ENCODE measurements around the gene IDS. TPM values are rescaled to one million over a fixed set of nuclear protein-coding genes. Genes with fewer than 3 reads are reported as not detected.

Gene IDS
- total and polyA plus RNA-seq, 8 donors = 8.7 to 138 (median 41.7) TPM

DNA sequence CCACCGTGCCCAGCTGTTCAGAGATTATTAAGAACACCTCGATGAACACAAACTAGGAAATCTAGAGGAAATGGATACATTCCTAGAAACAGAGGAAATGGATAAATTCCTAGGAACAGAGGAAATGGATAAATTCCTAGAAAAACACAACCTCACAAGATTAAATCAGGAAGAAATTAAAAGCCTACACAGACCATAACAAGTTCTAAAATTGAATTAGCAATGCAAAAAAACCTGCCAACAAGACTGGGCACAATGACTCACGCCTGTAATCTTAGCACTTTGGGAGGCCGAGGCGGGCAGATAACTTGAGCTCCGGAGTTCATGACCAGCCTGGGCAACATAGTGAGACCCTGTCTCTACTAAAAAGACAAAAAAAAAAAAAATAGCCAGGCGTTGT lies 13.1 kb upstream of the IDS start:
- Histone ChIP-seq H3K4me1 (no peaks in the 10 kb centered on the region), H3K4me3 (no peak overlapping the region), H3K36me3 (no peaks in the 10 kb centered on the region), H3K27ac (no peak overlapping the region), H3K27me3 (no peaks in the 10 kb centered on the region), H3K9me3 (no peaks in the 10 kb centered on the region)
- 58 to 79% (median 73%) methylated on average over 4 to 7 of the region's 7 CpGs for WGBS, 5 donors
- TF ChIP-seq POLR2A (IDR thresholded peaks at IDR 0.05) (no peak), POLR2AphosphoS5 (IDR thresholded peaks at IDR 0.05) (no peak), CTCF (IDR thresholded peaks at IDR 0.05) (no peak)
- intact Hi-C loops (cut with DNase I; ENCODE audit: low total_unique reads) = no loop called here
- DNase-seq = no peak

- no peak overlapping the region for H3K27ac ChIP-seq
- TF ChIP-seq POLR2A (IDR thresholded peaks at IDR 0.05) = no peak
- no peak for TF ChIP-seq CTCF (IDR thresholded peaks at IDR 0.05)
- no peak for TF ChIP-seq EP300 (IDR thresholded peaks at IDR 0.05)
- no peak for TF ChIP-seq POLR2AphosphoS5 (IDR thresholded peaks at IDR 0.05)
- no peaks in the 10 kb centered on the region for H3K27me3 ChIP-seq
- H3K4me1 ChIP-seq = no peaks in the 10 kb centered on the region
- no peak overlapping the region for H3K4me3 ChIP-seq
- 56 to 100% (median 88%) methylated on average over 1 of the region's 1 CpG for WGBS, 5 donors
- H3K36me3 ChIP-seq = no peaks in the 10 kb centered on the region
- H3K9me3 ChIP-seq = no peaks in the 10 kb centered on the region
- DNase-seq = no peak
- intact Hi-C loops (cut with DNase I; ENCODE audit: low total_unique reads) = no loop called here
These were observed 12.2 kb upstream of the IDS start for GRCh38 chrX:149517308-149517707.

- intact Hi-C loops (cut with DNase I; ENCODE audit: low total_unique reads) = no loop called here
These were observed 11.5 kb upstream of the IDS start for GRCh38 chrX:149516604-149517003.

GRCh38 chrX:149515954-149516602 lies 11.0 kb upstream of the IDS start:
- Histone ChIP-seq H3K36me3 (no peaks in the 10 kb centered on the region), H3K4me1 (no peaks in the 10 kb centered on the region), H3K4me3 (no peak overlapping the region), H3K9me3 (no peaks in the 10 kb centered on the region), H3K27ac (no peak overlapping the region), H3K27me3 (no peaks in the 10 kb centered on the region)
- TF ChIP-seq EP300 (IDR thresholded peaks at IDR 0.05) = no peak
- TF ChIP-seq CTCF (IDR thresholded peaks at IDR 0.05) = no peak
- TF ChIP-seq POLR2AphosphoS5 (IDR thresholded peaks at IDR 0.05) = no peak
- no peak for TF ChIP-seq POLR2A (IDR thresholded peaks at IDR 0.05)
- intact Hi-C loops (cut with DNase I; ENCODE audit: low total_unique reads) = no loop called here
- WGBS, 5 donors = 34 to 72% (median 37%) methylated on average over 4 of the region's 4 CpGs
- DNase-seq = no peak

More at GRCh38 chrX:149516604-149517003, 11.5 kb upstream of the IDS start:
- DNase-seq = no peak
- H3K4me1 ChIP-seq = no peaks in the 10 kb centered on the region
- H3K9me3 ChIP-seq = no peaks in the 10 kb centered on the region
- no peaks in the 10 kb centered on the region for H3K27me3 ChIP-seq
- H3K4me3 ChIP-seq = no peak overlapping the region
- TF ChIP-seq CTCF (IDR thresholded peaks at IDR 0.05) = no peak
- no peak for TF ChIP-seq EP300 (IDR thresholded peaks at IDR 0.05)
- TF ChIP-seq POLR2A (IDR thresholded peaks at IDR 0.05) = no peak
- TF ChIP-seq POLR2AphosphoS5 (IDR thresholded peaks at IDR 0.05) = no peak
- 45 to 74% (median 56%) methylated on average over 2 of the region's 2 CpGs for WGBS, 5 donors
- no peaks in the 10 kb centered on the region for H3K36me3 ChIP-seq
- H3K27ac ChIP-seq = no peak overlapping the region

Data from stomach (tissue), 9 donors.